RWPE2 (cell line): Measurements from ENCODE around the gene DIAPH3.

Source experiments
- ATAC-seq: fragments of 200-7000 bp; cut with Tn5 transposase; 3 replicates; pipeline ENCODE4 v1.9.1; 2021; ENCODE audit warnings: low read depth
- DNase-seq: peaks from one replicate; pipeline ENCODE4 v3.0.0-alpha.2; 2020; ENCODE audit warnings: low spot score
- H3K27ac ChIP-seq: fragments of 450-650 bp; 2 replicates; pipeline ENCODE4 v1.5.1; 2017; ENCODE audit warnings: mild to moderate bottlenecking; ENCODE audit not compliant: poor library complexity, severe bottlenecking
- H3K27me3 ChIP-seq: fragments of 250-450 bp; sonication (Bioruptor Pico); 2 replicates; pipeline ENCODE4 v1.5.1; 2021; ENCODE audit warnings: mild to moderate bottlenecking, moderate library complexity; ENCODE audit not compliant: insufficient read depth, poor library complexity, severe bottlenecking
- H3K36me3 ChIP-seq: fragments of 250-450 bp; sonication (Bioruptor Pico); 2 replicates; pipeline ENCODE4 v1.5.1; 2020; ENCODE audit warnings: low read depth, mild to moderate bottlenecking, moderate library complexity
- H3K4me1 ChIP-seq: fragments of 250-450 bp; sonication (Bioruptor Pico); 2 replicates; pipeline ENCODE4 v1.5.1; 2021; ENCODE audit warnings: mild to moderate bottlenecking, moderate library complexity; ENCODE audit not compliant: insufficient read depth, poor library complexity, severe bottlenecking
- H3K4me3 ChIP-seq: fragments of 250-450 bp; sonication (Bioruptor Pico); 2 replicates; pipeline ENCODE4 v1.5.1; 2021; ENCODE audit warnings: mild to moderate bottlenecking, moderate library complexity; ENCODE audit not compliant: severe bottlenecking
- H3K9me3 ChIP-seq: fragments of 250-450 bp; sonication (Bioruptor Pico); 2 replicates; pipeline ENCODE4 v1.5.1; 2021; ENCODE audit warnings: mild to moderate bottlenecking, moderate library complexity; ENCODE audit not compliant: severe bottlenecking
- CTCF ChIP-seq: fragments of 450-650 bp; IDR thresholded peaks from one replicate; pipeline ENCODE4 v1.5.1; 2017; ENCODE audit warnings: mild to moderate bottlenecking, moderate library complexity; ENCODE audit not compliant: poor library complexity, severe bottlenecking

Gene DIAPH3

GRCh38 chr13:59782696-59783095 is 381.0 kb downstream of the DIAPH3 start:
- Histone ChIP-seq H3K4me1 (peaks cover 5% of the 10 kb centered on the region), H3K27ac (no peak overlapping the region), H3K36me3 (no peaks in the 10 kb centered on the region), H3K9me3 (no peaks in the 10 kb centered on the region), H3K4me3 (no peak overlapping the region), H3K27me3 (no peaks in the 10 kb centered on the region)
- no peak for TF ChIP-seq CTCF
- ATAC-seq (no peak), DNase-seq (no peak)

DNA sequence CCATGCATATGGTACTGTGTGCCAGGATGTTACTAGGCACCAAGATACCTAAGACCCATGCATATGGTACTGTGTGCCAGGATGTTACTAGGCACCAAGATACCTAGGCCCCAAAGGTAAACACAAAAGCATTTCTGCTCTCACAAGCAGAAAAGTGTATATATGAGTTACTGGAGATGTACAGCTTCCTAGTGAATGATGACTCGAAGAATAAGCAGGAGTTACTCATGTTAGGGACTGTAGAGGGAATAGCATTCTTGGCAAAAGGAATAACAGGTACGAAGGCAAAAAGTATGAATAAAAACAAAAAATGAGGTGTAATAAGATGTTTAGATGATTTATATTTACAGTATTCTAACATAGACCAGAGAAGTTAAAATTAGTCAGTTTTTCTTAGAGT is 383.7 kb downstream of the DIAPH3 start:
- no peak for TF ChIP-seq CTCF
- Histone ChIP-seq H3K4me3 (no peak overlapping the region), H3K36me3 (peaks cover 5% of the 10 kb centered on the region; the same call in 1 of the 2 replicates), H3K27ac (no peak overlapping the region), H3K27me3 (no peaks in the 10 kb centered on the region), H3K9me3 (no peaks in the 10 kb centered on the region), H3K4me1 (peaks cover 28% of the 10 kb centered on the region)
- DNase-seq, result no peak
- peak; percentile 37; the same call in 1 of the 3 replicates for ATAC-seq

DNA sequence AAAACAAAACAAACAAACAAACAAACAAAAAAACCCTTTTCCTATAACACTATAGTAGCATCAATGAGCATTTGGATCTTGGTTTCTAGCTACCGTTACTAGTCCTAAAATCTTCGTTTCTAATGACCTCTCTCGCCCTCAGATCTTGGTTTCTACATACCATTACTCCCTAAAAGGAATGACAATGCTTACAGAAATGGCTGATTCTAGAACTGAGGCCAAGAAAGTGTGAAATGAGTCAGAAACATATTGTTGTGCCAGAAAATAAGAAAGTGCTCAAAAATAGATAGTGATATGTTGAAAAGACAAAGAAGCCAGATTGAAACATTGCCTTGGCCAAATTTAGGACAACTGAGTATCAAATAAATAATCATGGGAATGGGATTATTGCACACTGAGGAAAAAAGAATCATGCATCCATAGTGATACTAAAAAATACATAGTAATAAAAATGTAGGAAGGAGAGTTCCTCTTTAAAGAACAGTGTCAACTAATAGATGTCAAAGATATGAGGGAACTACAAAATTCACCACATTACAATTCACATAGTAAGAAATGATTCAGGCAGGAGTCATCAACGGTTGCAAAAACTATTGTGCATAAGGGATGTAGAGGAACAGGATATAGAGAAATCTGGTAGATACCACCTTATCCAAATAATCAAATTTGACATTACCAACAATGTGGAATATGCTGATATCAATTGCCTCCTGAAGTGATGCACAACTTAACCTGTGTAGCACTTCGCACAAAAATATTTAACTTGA is 386.6 kb downstream of the DIAPH3 start:
- ATAC-seq, result peak; percentile 85
- no peak for DNase-seq

GRCh38 chr13:59774491-59774971 is 389.2 kb downstream of the DIAPH3 start:
- no peaks in the 10 kb centered on the region for H3K27me3 ChIP-seq
- no peaks in the 10 kb centered on the region for H3K9me3 ChIP-seq
- peak; percentile 48 for ATAC-seq
- no peak for DNase-seq
- no peak for TF ChIP-seq CTCF
- H3K27ac ChIP-seq, result peak overlapping the region; percentile 83
- H3K4me1 ChIP-seq, result peaks cover 46% of the 10 kb centered on the region
- peaks cover 5% of the 10 kb centered on the region; the same call in 1 of the 2 replicates for H3K36me3 ChIP-seq
- H3K4me3 ChIP-seq, result no peak overlapping the region

More for the DNA sequence above, 386.6 kb downstream of the DIAPH3 start:
- Histone ChIP-seq H3K4me3 (no peak overlapping the region), H3K9me3 (no peaks in the 10 kb centered on the region), H3K27ac (peak overlapping the region; percentile 83), H3K27me3 (no peaks in the 10 kb centered on the region), H3K36me3 (peaks cover 5% of the 10 kb centered on the region; the same call in 1 of the 2 replicates), H3K4me1 (peaks cover 39% of the 10 kb centered on the region)
- TF ChIP-seq CTCF, result no peak

DNA sequence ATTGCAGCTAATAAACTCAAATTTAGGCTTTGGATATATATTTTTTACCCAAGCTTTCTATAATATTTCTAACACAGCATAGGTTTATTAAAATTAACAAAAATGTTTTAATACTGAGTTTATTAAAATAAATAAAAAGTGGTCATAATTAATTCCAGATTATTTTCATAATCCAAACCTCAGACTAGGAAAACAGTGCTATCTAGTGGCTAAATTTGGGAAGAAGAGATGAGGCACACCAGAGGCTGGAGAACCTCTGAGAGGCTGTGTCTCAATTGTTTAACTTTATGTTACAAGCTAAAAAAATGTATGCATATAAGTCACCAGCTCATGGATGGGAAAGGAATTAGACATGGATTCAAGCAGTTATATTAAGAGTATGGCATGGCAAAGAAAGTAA is 392.5 kb downstream of the DIAPH3 start:
- ATAC-seq, result no peak
- DNase-seq, result no peak
- H3K4me3 ChIP-seq, result no peak overlapping the region
- peak; percentile 78 for TF ChIP-seq CTCF
- H3K27me3 ChIP-seq, result no peaks in the 10 kb centered on the region
- H3K27ac ChIP-seq, result no peak overlapping the region
- peaks cover 2% of the 10 kb centered on the region; the same call in 1 of the 2 replicates for H3K36me3 ChIP-seq
- H3K4me1 ChIP-seq, result peaks cover 26% of the 10 kb centered on the region
- no peaks in the 10 kb centered on the region for H3K9me3 ChIP-seq
